Left ventricle myocardium inferior (tissue), 1 donor: Measurements from ENCODE around the gene SNF8. TPM values are rescaled to one million over a fixed set of nuclear protein-coding genes. Genes with fewer than 3 reads are reported as not detected.

Source experiments
- DNase-seq: peaks from one replicate; pipeline ENCODE4 v3.0.0-alpha.2; 2020
- H3K27ac ChIP-seq: fragments of 200-600 bp; replicated peaks from 2 replicates; pipeline ENCODE4 v1.8.0; 2021
- H3K27me3 ChIP-seq: fragments of 200-600 bp; 2 replicates; pipeline ENCODE4 v1.8.0; 2021; ENCODE audit warnings: low read depth
- H3K36me3 ChIP-seq: fragments of 200-600 bp; 2 replicates; pipeline ENCODE4 v1.8.0; 2021
- H3K4me1 ChIP-seq: fragments of 200-600 bp; 2 replicates; pipeline ENCODE4 v1.8.0; 2021
- H3K4me3 ChIP-seq: fragments of 200-600 bp; 2 replicates; pipeline ENCODE4 v1.8.0; 2021; ENCODE audit warnings: mild to moderate bottlenecking, moderate library complexity
- H3K9me3 ChIP-seq: fragments of 200-600 bp; replicated peaks from 2 replicates; pipeline ENCODE4 v1.8.0; 2021
- intact Hi-C: fragments of 100-400 bp; cut with micrococcal nuclease; formaldehyde crosslinking; loops from one replicate; pipeline ENCODE4 v1.11.0; 2022
- total RNA-seq: library from RNA; stranded (reverse); fragmentation: NEBNext Ultra II Directional; extraction: Animal tissue kit (Norgen Biotek cat#: 25700); gene quantifications from one replicate; pipeline ENCODE4 v1.2.1, GENCODE V29; 2021
- TF ChIP-seq, protein P1 (sequence below): fragments of 200-600 bp; IDR thresholded peaks from 2 replicates; pipeline ENCODE4 v1.8.0; 2021; ENCODE audit warnings: antibody characterized with exemption, mild to moderate bottlenecking, borderline replicate concordance
- donor health status: DM: no; HTN: yes; CAD: no; lungs with severe emphysema.

Gene SNF8
- total RNA-seq, 1 donor from 2014 or later = 111 TPM

DNA sequence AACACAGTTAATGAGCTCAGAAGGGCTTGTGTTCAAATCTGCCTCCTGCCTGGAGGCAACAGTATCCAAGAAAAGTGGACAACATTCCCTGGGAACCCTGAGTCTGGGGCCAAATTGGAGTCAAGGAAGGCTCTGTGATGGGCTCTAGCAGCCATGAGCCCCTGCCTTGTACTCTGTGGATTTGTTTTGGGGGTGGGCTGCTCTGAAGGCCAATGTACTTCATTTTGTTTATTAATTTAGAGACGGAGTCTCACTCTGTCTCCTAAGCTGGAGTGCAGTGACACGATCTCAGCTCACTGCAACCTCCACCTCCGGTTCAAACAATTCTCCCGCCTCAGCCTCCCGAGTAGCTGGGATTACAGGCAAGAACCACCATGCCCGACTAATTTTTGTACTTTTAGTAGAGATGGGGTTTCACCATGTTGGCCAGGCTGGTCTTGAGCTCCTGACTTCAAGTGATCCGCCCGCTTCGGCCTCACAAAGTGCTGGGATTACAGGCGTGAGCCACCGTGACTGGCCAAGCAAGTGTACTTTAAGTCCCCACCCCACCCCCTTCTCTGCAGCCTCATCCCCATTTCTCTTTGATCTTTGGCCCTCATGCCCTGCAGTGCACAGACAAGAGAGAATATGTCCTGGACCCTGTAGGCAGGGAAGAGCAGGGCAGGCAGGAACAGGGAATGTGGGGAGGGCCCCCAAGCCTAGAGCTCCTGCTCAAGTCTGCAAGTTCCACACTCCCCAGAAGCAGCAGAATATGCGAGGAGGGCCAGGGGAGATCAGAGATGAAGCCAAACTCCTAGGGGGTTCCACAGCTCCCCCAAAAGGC lies 26.4 kb upstream of the SNF8 start:
- H3K27me3 ChIP-seq = peaks cover 100% of the 10 kb centered on the region

DNA sequence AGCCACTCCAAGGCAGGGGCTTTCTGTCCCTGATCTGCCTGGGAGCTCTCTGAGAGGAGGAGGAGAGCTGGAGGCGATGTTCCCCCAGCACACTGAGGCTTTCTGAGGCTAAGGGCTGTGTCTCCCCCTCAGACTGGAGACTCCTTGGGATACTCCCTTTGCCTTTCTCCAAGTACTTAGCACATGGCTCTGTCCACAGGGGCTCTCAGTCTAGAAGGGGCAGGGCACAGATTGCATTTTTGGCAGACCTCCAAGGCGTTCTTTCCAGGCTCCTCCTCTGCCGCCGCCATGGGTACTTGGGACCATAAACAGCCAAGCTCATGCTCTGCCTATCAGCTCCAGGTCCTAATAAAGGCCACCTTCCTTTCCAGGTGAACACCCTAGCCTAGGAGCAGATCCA lies 25.6 kb upstream of the SNF8 start:
- Histone ChIP-seq H3K4me1 (no peaks in the 10 kb centered on the region), H3K9me3 (no peaks in the 10 kb centered on the region), H3K4me3 (no peak overlapping the region), H3K27ac (no peak overlapping the region), H3K27me3 (peaks cover 100% of the 10 kb centered on the region), H3K36me3 (no peaks in the 10 kb centered on the region)
- intact Hi-C loops = no loop called here
- TF ChIP-seq, protein P1, sequence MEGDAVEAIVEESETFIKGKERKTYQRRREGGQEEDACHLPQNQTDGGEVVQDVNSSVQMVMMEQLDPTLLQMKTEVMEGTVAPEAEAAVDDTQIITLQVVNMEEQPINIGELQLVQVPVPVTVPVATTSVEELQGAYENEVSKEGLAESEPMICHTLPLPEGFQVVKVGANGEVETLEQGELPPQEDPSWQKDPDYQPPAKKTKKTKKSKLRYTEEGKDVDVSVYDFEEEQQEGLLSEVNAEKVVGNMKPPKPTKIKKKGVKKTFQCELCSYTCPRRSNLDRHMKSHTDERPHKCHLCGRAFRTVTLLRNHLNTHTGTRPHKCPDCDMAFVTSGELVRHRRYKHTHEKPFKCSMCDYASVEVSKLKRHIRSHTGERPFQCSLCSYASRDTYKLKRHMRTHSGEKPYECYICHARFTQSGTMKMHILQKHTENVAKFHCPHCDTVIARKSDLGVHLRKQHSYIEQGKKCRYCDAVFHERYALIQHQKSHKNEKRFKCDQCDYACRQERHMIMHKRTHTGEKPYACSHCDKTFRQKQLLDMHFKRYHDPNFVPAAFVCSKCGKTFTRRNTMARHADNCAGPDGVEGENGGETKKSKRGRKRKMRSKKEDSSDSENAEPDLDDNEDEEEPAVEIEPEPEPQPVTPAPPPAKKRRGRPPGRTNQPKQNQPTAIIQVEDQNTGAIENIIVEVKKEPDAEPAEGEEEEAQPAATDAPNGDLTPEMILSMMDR = no peak
- no peak for DNase-seq

More for the DNA sequence above, 26.4 kb upstream of the SNF8 start:
- Histone ChIP-seq H3K27ac (no peak overlapping the region), H3K4me1 (no peaks in the 10 kb centered on the region), H3K9me3 (no peaks in the 10 kb centered on the region), H3K36me3 (no peaks in the 10 kb centered on the region), H3K4me3 (no peak overlapping the region)
- TF ChIP-seq, protein P1 = no peak
- DNase-seq = no peak
- intact Hi-C loops = no loop called here

DNA sequence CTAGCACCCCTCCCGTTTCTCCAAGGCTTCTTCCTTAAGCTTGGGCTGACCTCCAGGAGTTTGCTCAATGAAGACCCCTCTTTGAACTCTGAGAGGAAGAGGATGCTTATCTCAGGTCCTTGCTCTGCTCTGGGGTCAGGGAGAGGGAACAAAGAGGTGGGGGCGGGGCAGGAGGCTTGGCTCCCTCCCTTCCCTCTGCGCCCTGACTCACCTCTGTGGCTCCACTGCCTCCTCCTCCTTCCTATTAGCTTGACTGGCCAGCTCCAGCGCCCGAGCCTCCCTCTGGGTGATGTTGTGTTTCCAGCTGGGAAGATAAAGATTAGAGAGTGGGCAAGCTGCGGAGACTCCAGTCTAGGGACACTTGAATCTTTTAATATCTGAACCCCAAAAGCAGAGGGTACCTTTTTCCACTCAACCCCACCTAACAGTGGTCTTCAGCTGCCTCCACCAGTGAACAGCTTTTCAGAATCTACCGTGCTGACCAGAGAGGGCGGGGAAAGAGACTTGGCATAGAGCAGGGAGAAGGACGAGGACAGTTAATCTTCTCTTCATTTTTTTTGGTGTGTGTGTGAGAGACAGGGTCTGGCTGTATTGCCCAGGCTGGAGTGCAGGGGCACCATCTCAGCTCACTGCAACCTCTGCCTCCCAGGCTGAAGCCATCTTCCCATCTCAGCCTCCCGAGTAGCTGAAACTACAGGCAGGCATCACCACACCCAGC lies 17.0 kb upstream of the SNF8 start:
- intact Hi-C loops = no loop called here
- no peak for DNase-seq
- Histone ChIP-seq H3K27me3 (peaks cover 92% of the 10 kb centered on the region), H3K4me3 (no peak overlapping the region), H3K27ac (no peak overlapping the region), H3K9me3 (no peaks in the 10 kb centered on the region), H3K36me3 (no peaks in the 10 kb centered on the region), H3K4me1 (no peaks in the 10 kb centered on the region)
- TF ChIP-seq, protein P1 = no peak

DNA sequence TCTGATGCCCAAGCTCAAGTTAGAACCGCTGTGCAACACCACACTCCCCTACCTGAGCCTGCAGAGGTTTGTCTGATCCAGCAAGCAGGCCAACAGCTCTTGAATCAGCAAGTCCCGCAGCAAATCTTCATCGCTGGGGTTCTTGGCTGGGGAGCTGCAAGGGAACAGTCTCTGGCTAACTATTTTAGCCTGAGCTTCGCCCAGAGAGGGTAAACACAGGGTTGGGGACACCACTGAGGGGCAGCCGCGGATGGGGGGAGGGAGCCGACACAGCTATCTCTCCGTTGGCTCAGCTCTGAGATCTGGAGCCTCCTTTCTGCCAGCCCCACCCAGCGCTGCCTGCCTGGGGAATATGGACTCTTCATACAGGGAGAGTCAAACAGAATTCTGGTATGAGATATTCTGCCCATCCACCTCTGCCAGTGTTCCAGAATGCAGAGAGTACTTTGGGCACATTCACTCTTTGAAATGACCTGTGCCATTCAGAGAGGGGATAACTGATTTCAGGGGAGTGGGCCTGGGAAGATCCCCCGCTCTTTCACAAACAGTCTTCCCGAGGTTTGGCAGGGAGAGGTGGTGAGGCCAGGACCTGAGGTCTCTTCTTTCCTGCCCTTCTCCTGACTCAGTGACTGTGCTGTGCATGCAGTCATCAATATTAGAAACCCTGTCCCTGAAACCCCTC lies 16.3 kb upstream of the SNF8 start:
- DNase-seq = no peak

DNA sequence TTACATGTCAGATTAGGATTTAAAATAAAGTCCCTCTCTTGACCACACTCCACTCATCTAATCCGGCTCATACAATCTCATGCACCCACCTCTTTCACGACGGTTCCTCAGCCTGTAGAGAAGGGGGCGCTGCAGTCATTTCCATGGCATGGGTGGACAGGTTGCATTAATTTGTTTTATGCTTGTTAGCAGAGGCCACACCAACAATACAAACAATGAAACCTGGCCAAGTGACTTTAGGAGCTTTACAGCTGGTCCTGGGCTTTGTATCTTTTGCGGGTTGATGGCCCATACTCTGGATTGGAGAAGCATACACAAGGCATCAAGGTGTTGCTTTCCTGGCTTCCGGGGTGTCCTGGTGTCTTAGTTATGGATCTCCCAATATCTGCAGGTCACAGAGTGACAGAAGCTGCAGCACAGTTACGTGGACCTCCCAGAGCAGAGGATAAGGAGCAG lies 9.7 kb upstream of the SNF8 start:
- intact Hi-C loops = no loop called here
- Histone ChIP-seq H3K36me3 (no peaks in the 10 kb centered on the region), H3K27ac (no peak overlapping the region), H3K9me3 (no peaks in the 10 kb centered on the region), H3K4me3 (no peak overlapping the region), H3K27me3 (peaks cover 92% of the 10 kb centered on the region), H3K4me1 (no peaks in the 10 kb centered on the region)
- TF ChIP-seq, protein P1 = no peak
- no peak for DNase-seq

More for the DNA sequence above, 16.3 kb upstream of the SNF8 start:
- Histone ChIP-seq H3K4me3 (no peak overlapping the region), H3K27me3 (peaks cover 92% of the 10 kb centered on the region), H3K36me3 (no peaks in the 10 kb centered on the region), H3K4me1 (no peaks in the 10 kb centered on the region), H3K9me3 (no peaks in the 10 kb centered on the region), H3K27ac (no peak overlapping the region)
- intact Hi-C loops = no loop called here
- TF ChIP-seq, protein P1 = no peak
